WI38 (cell line): ENCODE results near the gene CSKMT.
A peak's percentile ranks its signal among the peaks of the same experiment; 100 is the strongest.
"Not testable (repeated sequence)": the region's sequence is repeated elsewhere in the genome, so short reads cannot be mapped to it uniquely, and the experiment has no call there.

Source experiments
- H3K4me3 ChIP-seq: 2 replicates; pipeline ENCODE4 v1.5.1; 2011; ENCODE audit warnings: low read depth, mild to moderate bottlenecking, control low read depth, low read length
- CTCF ChIP-seq: IDR thresholded peaks from 2 replicates; pipeline ENCODE4 v1.5.1; 2012; ENCODE audit warnings: low read depth, mild to moderate bottlenecking, control low read depth, low read length

Gene CSKMT

GRCh38 chr11:62694455-62695167 lies 29.5 kb downstream of the CSKMT start:
- peak; percentile 79 for TF ChIP-seq CTCF
- H3K4me3 ChIP-seq, result no peak overlapping the region

- H3K4me3 ChIP-seq, result no peak overlapping the region
- TF ChIP-seq CTCF, result no peak
These were observed 37.1 kb downstream of the CSKMT start for GRCh38 chr11:62702246-62702645.

GRCh38 chr11:62703921-62704320 lies 38.8 kb downstream of the CSKMT start:
- not testable (repeated sequence) for H3K4me3 ChIP-seq

GRCh38 chr11:62705413-62705812 lies 40.3 kb downstream of the CSKMT start:
- TF ChIP-seq CTCF, result no peak
- H3K4me3 ChIP-seq, result peak overlapping the region; percentile 73

GRCh38 chr11:62705880-62706849 lies 41.1 kb downstream of the CSKMT start:
- TF ChIP-seq CTCF, result no peak
- peak overlapping the region; percentile 73 for H3K4me3 ChIP-seq

GRCh38 chr11:62706850-62707247 lies 41.7 kb downstream of the CSKMT start:
- no peak overlapping the region for H3K4me3 ChIP-seq
- no peak for TF ChIP-seq CTCF

- TF ChIP-seq CTCF, result no peak
- H3K4me3 ChIP-seq, result peak within 1 kb of the TSS; percentile 73
These were observed 42.3 kb downstream of the CSKMT start, which contains the start of the genes BSCL2 and GNG3 for GRCh38 chr11:62707277-62707861. TSS of gene BSCL2 (minus strand) at chr11:62707424. CDS start at chr11:62707195, 229 bp downstream. TSS of gene GNG3 (plus strand) at chr11:62707676. CDS start at chr11:62708296, 620 bp downstream.
